Liver (tissue), 9 donors: Measurements from ENCODE around the gene NUDT22. TPM values are rescaled to one million over a fixed set of nuclear protein-coding genes. Genes with fewer than 3 reads are reported as not detected.

ENCODE experiments used
- DNase-seq: peaks from one replicate; pipeline ENCODE4 v3.0.0-alpha.2; 2017; ENCODE audit warnings: low spot score
- H3K27ac ChIP-seq, 2 donors: one replicate each; pipeline ENCODE4 v1.7.0; 2013; ENCODE audit warnings: inconsistent platforms in 2 of 2, low read length in 2 of 2, control low read depth in 1 of 2, low read depth in 1 of 2, mild to moderate bottlenecking in 1 of 2
- H3K27me3 ChIP-seq, 4 donors: one replicate each; pipeline versions ENCODE4 v1.6.1 to v1.7.0; 2013; ENCODE audit warnings: low read length in 3 of 4, inconsistent platforms in 1 of 4, mild to moderate bottlenecking in 1 of 4, moderate library complexity in 1 of 4; ENCODE audit not compliant: control insufficient read depth in 4 of 4, insufficient read depth in 4 of 4
- H3K36me3 ChIP-seq, 4 donors: one replicate each; pipeline versions ENCODE4 v1.6.1 to v1.7.0; 2013; ENCODE audit warnings: low read length in 3 of 4, mild to moderate bottlenecking in 3 of 4, low read depth in 1 of 4, moderate library complexity in 1 of 4; ENCODE audit not compliant: control insufficient read depth in 4 of 4, insufficient read depth in 3 of 4
- H3K4me1 ChIP-seq, 4 donors: one replicate each; pipeline versions ENCODE4 v1.6.1 to v1.7.0; 2013; ENCODE audit warnings: low read length in 3 of 4, mild to moderate bottlenecking in 3 of 4, moderate library complexity in 1 of 4; ENCODE audit not compliant: control insufficient read depth in 4 of 4, insufficient read depth in 4 of 4
- H3K4me3 ChIP-seq, 3 donors: one replicate each; pipeline versions ENCODE4 v1.6.1 to v1.7.0; 2013; ENCODE audit warnings: low read length in 3 of 3, control low read depth in 1 of 3, low read depth in 1 of 3, mild to moderate bottlenecking in 1 of 3
- H3K9ac ChIP-seq, 2 donors: one replicate each; pipeline ENCODE4 v1.7.0; 2013; ENCODE audit warnings: low read length in 2 of 2, mild to moderate bottlenecking in 2 of 2, moderate library complexity in 2 of 2, control low read depth in 1 of 2, low read depth in 1 of 2
- H3K9me3 ChIP-seq, 4 donors: one replicate each; pipeline versions ENCODE4 v1.6.1 to v1.7.0; 2013; ENCODE audit warnings: low read length in 3 of 4; ENCODE audit not compliant: control insufficient read depth in 4 of 4
- EGR1 ChIP-seq, 2 donors: IDR thresholded peaks; 2 replicates each; pipeline ENCODE4 v1.6.1; 2016 to 2018; ENCODE audit warnings: antibody characterized with exemption in 2 of 2, low read depth in 2 of 2
- FOXA1 ChIP-seq: IDR thresholded peaks from 2 replicates; pipeline ENCODE4 v1.6.1; 2016; ENCODE audit warnings: antibody characterized with exemption
- FOXA2 ChIP-seq: IDR thresholded peaks from 2 replicates; pipeline ENCODE4 v1.6.1; 2016; ENCODE audit warnings: antibody characterized with exemption
- GABPA ChIP-seq, 2 donors: IDR thresholded peaks in 1 of 2; conservative IDR thresholded peaks in 1 of 2; 2 replicates each; pipeline ENCODE4 v1.6.1; 2016; ENCODE audit warnings: antibody characterized with exemption in 2 of 2, mild to moderate bottlenecking in 1 of 2, moderate library complexity in 1 of 2
- HNF4A ChIP-seq, 2 donors: conservative IDR thresholded peaks; 2 replicates each; pipeline ENCODE4 v1.6.1; 2016; ENCODE audit warnings: antibody characterized with exemption in 2 of 2, mild to moderate bottlenecking in 2 of 2
- HNF4G ChIP-seq: IDR thresholded peaks from 2 replicates; pipeline ENCODE4 v1.6.1; 2016; ENCODE audit warnings: antibody characterized with exemption
- NR2F2 ChIP-seq: IDR thresholded peaks from 2 replicates; pipeline ENCODE4 v1.6.1; 2016; ENCODE audit warnings: antibody characterized with exemption
- RXRA ChIP-seq, 2 donors: IDR thresholded peaks; 2 replicates each; pipeline ENCODE4 v1.6.1; 2017 to 2018; ENCODE audit warnings: antibody characterized with exemption in 2 of 2, mild to moderate bottlenecking in 1 of 2
- SP1 ChIP-seq: IDR thresholded peaks from 2 replicates; pipeline ENCODE4 v1.6.1; 2018; ENCODE audit warnings: antibody characterized with exemption, mild to moderate bottlenecking
- TAF1 ChIP-seq: conservative IDR thresholded peaks from 2 replicates; pipeline ENCODE4 v1.6.1; 2016; ENCODE audit warnings: antibody characterized with exemption, mild to moderate bottlenecking
- YY1 ChIP-seq: IDR thresholded peaks from 2 replicates; pipeline ENCODE4 v1.6.1; 2016; ENCODE audit warnings: antibody characterized with exemption, mild to moderate bottlenecking
- WGBS: extraction: QIAGEN DNeasy Blood & Tissue Kit; methylation state at CpG from one replicate; pipeline ENCODE4 v1.1.7; 2013; 5-methylcytosine and 5-hydroxymethylcytosine counted together
- polyA plus RNA-seq, 2 donors: library from polyadenylated mRNA; stranded (reverse) in 1 of 2; unstranded in 1 of 2; fragments of 200-250 nt in 1 of 2; fragments of >200 nt in 1 of 2; fragmentation: Nextera tagmentation in 1 of 2; extraction: Ambion mirVana in 1 of 2; gene quantifications; one replicate each; pipeline versions ENCODE4 v1.2.1 to v1.2.3, GENCODE V29; 2013 to 2015
- total RNA-seq, 2 donors: library from RNA; depleted of rRNA; stranded (reverse); fragments of >200 nt; gene quantifications; one replicate each; pipeline ENCODE4 v1.2.3, GENCODE V29; 2014
- TF ChIP-seq, protein P1 (sequence below): IDR thresholded peaks from 2 replicates; pipeline ENCODE4 v1.6.1; 2016; ENCODE audit warnings: antibody characterized with exemption, mild to moderate bottlenecking
- TF ChIP-seq, protein P2 (sequence below): IDR thresholded peaks from 2 replicates; pipeline ENCODE4 v1.6.1; 2016; ENCODE audit warnings: antibody characterized with exemption
- TF ChIP-seq, protein P3 (sequence below): IDR thresholded peaks from 2 replicates; pipeline ENCODE4 v1.6.1; 2016; ENCODE audit warnings: antibody characterized with exemption
- donor health status: healthy.
- donor health status: healthy.
- donor health status: healthy.
- donor health status: healthy.
- donor health status: healthy.

Gene NUDT22
- total and polyA plus RNA-seq, 4 donors, result 20.0 to 47.8 (median 41.2) TPM

DNA sequence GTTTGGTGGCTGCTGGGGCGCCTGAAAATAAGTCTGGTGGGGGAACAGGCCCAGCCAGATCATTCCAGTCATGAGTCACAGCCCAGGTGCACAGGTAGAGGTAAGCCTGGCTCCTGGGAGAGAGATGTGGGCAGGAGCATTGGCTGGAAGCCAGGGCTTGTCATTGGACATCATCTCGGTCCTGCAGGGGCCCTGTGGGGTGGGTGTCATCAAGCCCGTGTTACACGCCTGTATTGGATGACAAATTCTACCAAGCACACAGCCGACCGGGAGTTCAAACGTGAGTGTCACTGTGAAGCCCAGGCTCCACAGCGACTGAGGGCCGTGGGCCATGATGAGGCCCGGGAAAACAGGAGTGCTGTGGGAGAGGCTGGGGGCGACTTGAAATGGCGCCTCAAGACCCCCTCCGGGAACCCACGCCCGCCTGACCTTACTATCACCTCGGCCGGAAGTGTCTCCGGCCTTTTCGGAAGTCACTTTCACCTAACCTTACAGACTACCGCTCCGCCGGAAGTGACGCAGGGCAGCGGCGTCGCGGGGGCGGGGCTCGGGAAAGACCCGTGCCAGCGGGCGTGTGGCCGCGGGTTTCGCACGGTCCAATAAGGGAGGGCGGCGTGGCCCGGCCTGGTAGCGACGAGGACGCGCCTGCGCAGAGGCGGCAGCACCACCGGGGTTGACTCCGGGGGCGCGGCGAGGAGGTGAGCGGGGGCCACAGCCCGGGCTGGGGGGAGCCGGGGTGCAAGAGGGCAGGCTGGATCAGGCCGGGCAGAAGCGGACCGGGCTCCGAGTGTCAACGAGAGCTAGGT is 14.6 kb downstream of the NUDT22 start, which contains the start of gene FKBP2:
Gene FKBP2, plus strand, starts transcription at position 661 of the 806 bp plus-strand sequence. CDS start 1,293 bp downstream, outside the sequence.
- Histone ChIP-seq H3K9me3 (no peaks in the 10 kb centered on the region), H3K9ac (peak within 1 kb of the TSS; percentile 85 to 91), H3K4me3 (peak within 1 kb of the TSS; percentile 74 to 94 (median 80)), H3K27ac (peak within 1 kb of the TSS; percentile 97 to 99), H3K27me3 (no peaks in the 10 kb centered on the region), H3K4me1 (peaks cover 21 to 59% (median 41%) of the 10 kb centered on the region in 4 donors), H3K36me3 (peaks cover 0 to 6% (median 4%) of the 10 kb centered on the region in 4 donors)
- TF ChIP-seq RXRA (IDR thresholded peaks at IDR 0.05) (peak; percentile 59 to 68), HNF4A (conservative IDR thresholded peaks at IDR 0.05) (no peak), NR2F2 (peak; percentile 63), EGR1 (IDR thresholded peaks at IDR 0.05; ENCODE audit: low read depth in 2 of 2) (peak; percentile 71 to 91), YY1 (peak; percentile 29), HNF4G (no peak), FOXA1 (no peak), GABPA (IDR thresholded peaks at IDR 0.05 in 1 of 2, conservative IDR thresholded peaks at IDR 0.05 in 1 of 2) (peak; percentile 90 to 97), TAF1 (peak; percentile 80), FOXA2 (peak; percentile 21), SP1 (no peak)
- TF ChIP-seq, protein P1, sequence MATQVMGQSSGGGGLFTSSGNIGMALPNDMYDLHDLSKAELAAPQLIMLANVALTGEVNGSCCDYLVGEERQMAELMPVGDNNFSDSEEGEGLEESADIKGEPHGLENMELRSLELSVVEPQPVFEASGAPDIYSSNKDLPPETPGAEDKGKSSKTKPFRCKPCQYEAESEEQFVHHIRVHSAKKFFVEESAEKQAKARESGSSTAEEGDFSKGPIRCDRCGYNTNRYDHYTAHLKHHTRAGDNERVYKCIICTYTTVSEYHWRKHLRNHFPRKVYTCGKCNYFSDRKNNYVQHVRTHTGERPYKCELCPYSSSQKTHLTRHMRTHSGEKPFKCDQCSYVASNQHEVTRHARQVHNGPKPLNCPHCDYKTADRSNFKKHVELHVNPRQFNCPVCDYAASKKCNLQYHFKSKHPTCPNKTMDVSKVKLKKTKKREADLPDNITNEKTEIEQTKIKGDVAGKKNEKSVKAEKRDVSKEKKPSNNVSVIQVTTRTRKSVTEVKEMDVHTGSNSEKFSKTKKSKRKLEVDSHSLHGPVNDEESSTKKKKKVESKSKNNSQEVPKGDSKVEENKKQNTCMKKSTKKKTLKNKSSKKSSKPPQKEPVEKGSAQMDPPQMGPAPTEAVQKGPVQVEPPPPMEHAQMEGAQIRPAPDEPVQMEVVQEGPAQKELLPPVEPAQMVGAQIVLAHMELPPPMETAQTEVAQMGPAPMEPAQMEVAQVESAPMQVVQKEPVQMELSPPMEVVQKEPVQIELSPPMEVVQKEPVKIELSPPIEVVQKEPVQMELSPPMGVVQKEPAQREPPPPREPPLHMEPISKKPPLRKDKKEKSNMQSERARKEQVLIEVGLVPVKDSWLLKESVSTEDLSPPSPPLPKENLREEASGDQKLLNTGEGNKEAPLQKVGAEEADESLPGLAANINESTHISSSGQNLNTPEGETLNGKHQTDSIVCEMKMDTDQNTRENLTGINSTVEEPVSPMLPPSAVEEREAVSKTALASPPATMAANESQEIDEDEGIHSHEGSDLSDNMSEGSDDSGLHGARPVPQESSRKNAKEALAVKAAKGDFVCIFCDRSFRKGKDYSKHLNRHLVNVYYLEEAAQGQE, result peak; percentile 91
- TF ChIP-seq, protein P2, sequence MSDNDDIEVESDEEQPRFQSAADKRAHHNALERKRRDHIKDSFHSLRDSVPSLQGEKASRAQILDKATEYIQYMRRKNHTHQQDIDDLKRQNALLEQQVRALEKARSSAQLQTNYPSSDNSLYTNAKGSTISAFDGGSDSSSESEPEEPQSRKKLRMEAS, result no peak
- TF ChIP-seq, protein P3, sequence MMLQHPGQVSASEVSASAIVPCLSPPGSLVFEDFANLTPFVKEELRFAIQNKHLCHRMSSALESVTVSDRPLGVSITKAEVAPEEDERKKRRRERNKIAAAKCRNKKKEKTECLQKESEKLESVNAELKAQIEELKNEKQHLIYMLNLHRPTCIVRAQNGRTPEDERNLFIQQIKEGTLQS, result no peak
- WGBS, result 1% methylated on average over 58 of the region's 58 CpGs
- peak; percentile 95 for DNase-seq

DNA sequence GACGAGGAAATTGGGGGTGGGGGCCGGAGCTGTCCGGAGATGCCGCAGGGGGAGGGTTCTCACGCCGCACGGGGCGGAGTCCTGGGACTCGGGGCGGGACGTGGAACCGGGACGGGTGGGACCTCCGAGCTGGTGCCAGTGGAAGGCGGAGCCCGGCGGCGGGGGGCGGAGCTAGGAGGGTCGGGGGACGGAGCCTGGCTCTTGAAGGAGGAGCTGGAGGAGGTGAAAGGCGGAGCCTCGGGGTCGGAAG is 15.1 kb downstream of the NUDT22 start:
- Histone ChIP-seq H3K4me3 (peak overlapping the region in 2 of 3 donors; percentile 54 to 74), H3K36me3 (peaks cover 0 to 6% (median 4%) of the 10 kb centered on the region in 4 donors), H3K27me3 (no peaks in the 10 kb centered on the region), H3K4me1 (peaks cover 21 to 59% (median 43%) of the 10 kb centered on the region in 4 donors), H3K27ac (peak overlapping the region; percentile 97 to 99), H3K9ac (peak overlapping the region in 1 of 2 donors; percentile 62), H3K9me3 (no peaks in the 10 kb centered on the region)
- DNase-seq, result peak; percentile 100
- 2% methylated on average over 24 of the region's 24 CpGs for WGBS
- TF ChIP-seq, protein P1, result no peak
- TF ChIP-seq SP1, result peak; percentile 84
- TF ChIP-seq HNF4A (conservative IDR thresholded peaks at IDR 0.05), result peak in 1 of 2 donors; percentile 39
